Neural cell (in vitro differentiated cells): Measurements from ENCODE around the gene MARS1. TPM values are rescaled to one million over a fixed set of nuclear protein-coding genes. Genes with fewer than 3 reads are reported as not detected.

ENCODE experiments used
- H2AFZ ChIP-seq: fragments of 200-600, 300-800 bp; sonication (generic), shearing (Covaris generic); 2 replicates; pipeline ENCODE4 v1.6.0; 2014; ENCODE audit warnings: low read depth, mild to moderate bottlenecking, antibody characterized with exemption, low read length, moderate library complexity
- H3F3A ChIP-seq: fragments of 200-600 bp; shearing (Covaris generic); 2 replicates; pipeline ENCODE4 v1.6.1; 2016; ENCODE audit warnings: mild to moderate bottlenecking, moderate library complexity, mixed read lengths, antibody characterized with exemption, low read length; ENCODE audit not compliant: insufficient read depth, poor library complexity, severe bottlenecking
- H3K27ac ChIP-seq: fragments of 200-600, 300-800 bp; sonication (generic), shearing (Covaris generic); 2 replicates; pipeline ENCODE4 v1.5.1; 2014; ENCODE audit warnings: mild to moderate bottlenecking, low read length, moderate library complexity
- H3K27me3 ChIP-seq: fragments of 300-800, 200-600 bp; sonication (generic), shearing (Covaris generic); 2 replicates; pipeline ENCODE4 v1.6.0; 2014; ENCODE audit warnings: mild to moderate bottlenecking, low read depth, low read length, moderate library complexity; ENCODE audit not compliant: insufficient read depth
- H3K36me3 ChIP-seq: fragments of 300-800, 200-600 bp; sonication (generic), shearing (Covaris generic); 2 replicates; pipeline ENCODE4 v1.5.1; 2014; ENCODE audit warnings: mild to moderate bottlenecking, antibody characterized with exemption, low read length, moderate library complexity; ENCODE audit not compliant: insufficient read depth
- H3K4me2 ChIP-seq: fragments of 300-800, 200-600 bp; sonication (generic), shearing (Covaris generic); 2 replicates; pipeline ENCODE4 v1.6.0; 2014; ENCODE audit warnings: mild to moderate bottlenecking, low read length
- H3K4me3 ChIP-seq: fragments of 300-800, 200-600 bp; sonication (generic), shearing (Covaris generic); 2 replicates; pipeline ENCODE4 v1.5.1; 2014; ENCODE audit warnings: mild to moderate bottlenecking, low read length, moderate library complexity
- H3K79me2 ChIP-seq: fragments of 200-600 bp; shearing (Covaris generic); replicated peaks from 2 replicates; pipeline ENCODE4 v1.6.0; 2014; ENCODE audit warnings: mild to moderate bottlenecking, low read length, moderate library complexity; ENCODE audit not compliant: insufficient read depth
- H3K9ac ChIP-seq: fragments of 300-800, 200-600 bp; sonication (generic), shearing (Covaris generic); 2 replicates; pipeline ENCODE4 v1.6.1; 2016; ENCODE audit warnings: mild to moderate bottlenecking, low read length, mixed read lengths
- H3K9me2 ChIP-seq: fragments of 200-600 bp; shearing (Covaris generic); 2 replicates; pipeline ENCODE4 v1.6.1; 2016; ENCODE audit warnings: mild to moderate bottlenecking, low read length, mixed read lengths; ENCODE audit not compliant: insufficient read depth
- H3K9me3 ChIP-seq: fragments of 200-600, 300-800 bp; sonication (generic), shearing (Covaris generic); 2 replicates; pipeline ENCODE4 v1.6.1; 2016; ENCODE audit warnings: mild to moderate bottlenecking, mixed run types, low read length, moderate library complexity, mixed read lengths
- H4K20me1 ChIP-seq: fragments of 200-600 bp; shearing (Covaris generic); 2 replicates; pipeline ENCODE4 v1.6.1; 2016; ENCODE audit warnings: mild to moderate bottlenecking, mixed run types; ENCODE audit not compliant: insufficient read depth
- EP300 ChIP-seq: fragments of 450-650 bp; conservative IDR thresholded peaks from 2 replicates; pipeline ENCODE4 v1.6.1; 2014; ENCODE audit warnings: antibody characterized with exemption, mild to moderate bottlenecking, moderate library complexity; ENCODE audit not compliant: poor library complexity, severe bottlenecking
- EZH2 ChIP-seq: fragments of 200-600, 300-800 bp; shearing (Covaris generic), sonication (generic); IDR thresholded peaks from 2 replicates; pipeline ENCODE4 v1.6.1; 2014; ENCODE audit warnings: antibody characterized with exemption, low read length, borderline replicate concordance, mild to moderate bottlenecking; ENCODE audit not compliant: insufficient read depth, poor library complexity, severe bottlenecking
- MXI1 ChIP-seq: fragments of 450-650 bp; conservative IDR thresholded peaks from 2 replicates; pipeline ENCODE4 v1.6.1; 2014; ENCODE audit warnings: antibody characterized with exemption, mild to moderate bottlenecking; ENCODE audit not compliant: poor library complexity, severe bottlenecking
- POLR2AphosphoS5 ChIP-seq: IDR thresholded peaks from 2 replicates; pipeline ENCODE4 v1.6.1; 2012
- RAD21 ChIP-seq: fragments of 450-650 bp; conservative IDR thresholded peaks from 2 replicates; pipeline ENCODE4 v1.6.1; 2014; ENCODE audit warnings: antibody characterized with exemption, mild to moderate bottlenecking, moderate library complexity
- SMC3 ChIP-seq: fragments of 450-650 bp; conservative IDR thresholded peaks from 2 replicates; pipeline ENCODE4 v1.6.1; 2014; ENCODE audit warnings: antibody characterized with exemption, mild to moderate bottlenecking, moderate library complexity; ENCODE audit not compliant: poor library complexity
- TAF1 ChIP-seq: IDR thresholded peaks from 2 replicates; pipeline ENCODE4 v1.6.1; 2012; ENCODE audit warnings: low read depth
- polyA plus RNA-seq: library from polyadenylated mRNA; depleted of rRNA; stranded (reverse); fragments of >200 nt; gene quantifications from 2 replicates; pipeline ENCODE4 v1.2.3, GENCODE V29; 2014
- TF ChIP-seq, protein P1 (sequence below): IDR thresholded peaks from 2 replicates; pipeline ENCODE4 v1.6.1; 2012; ENCODE audit warnings: borderline replicate concordance
- TF ChIP-seq, protein P2 (sequence below): fragments of 450-650 bp; IDR thresholded peaks from 2 replicates; pipeline ENCODE4 v1.5.1; 2014; ENCODE audit warnings: antibody characterized with exemption, mild to moderate bottlenecking, moderate library complexity; ENCODE audit not compliant: poor library complexity, severe bottlenecking

MARS1 gene
- polyA plus RNA-seq, 1 donor from 2014 or later: 321 TPM

DNA sequence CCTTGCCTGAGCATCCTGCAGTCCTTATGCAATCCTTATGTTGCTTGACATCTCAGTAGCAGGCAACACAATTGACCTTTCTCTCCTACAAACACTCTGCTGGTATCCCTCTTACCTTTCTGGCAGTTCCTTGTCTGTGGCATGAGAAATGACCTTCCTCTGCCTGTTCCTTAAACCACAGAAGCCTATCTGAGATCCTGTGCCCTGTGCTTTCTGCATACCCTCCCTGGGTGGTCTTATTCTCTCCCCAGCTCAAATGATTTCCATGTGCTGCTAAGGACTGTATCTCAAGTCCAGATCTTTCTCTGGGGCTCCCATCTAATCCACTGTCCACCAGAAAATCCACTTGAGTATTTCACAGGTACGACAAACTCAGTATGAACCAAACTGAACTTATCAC is 6.2 kb upstream of the MARS1 start:
- Histone ChIP-seq H2AFZ (no peak overlapping the region), H3K36me3 (no peaks in the 10 kb centered on the region), H3K27ac (no peak overlapping the region), H3K79me2 (no peaks in the 10 kb centered on the region), H3K4me2 (no peak overlapping the region), H3K27me3 (peaks cover 45% of the 10 kb centered on the region), H3K9ac (no peak overlapping the region), H4K20me1 (no peaks in the 10 kb centered on the region), H3K9me2 (no peaks in the 10 kb centered on the region), H3K9me3 (no peaks in the 10 kb centered on the region), H3K4me3 (no peak overlapping the region), H3F3A (no peaks in the 10 kb centered on the region)
- TF ChIP-seq SMC3: no peak

DNA sequence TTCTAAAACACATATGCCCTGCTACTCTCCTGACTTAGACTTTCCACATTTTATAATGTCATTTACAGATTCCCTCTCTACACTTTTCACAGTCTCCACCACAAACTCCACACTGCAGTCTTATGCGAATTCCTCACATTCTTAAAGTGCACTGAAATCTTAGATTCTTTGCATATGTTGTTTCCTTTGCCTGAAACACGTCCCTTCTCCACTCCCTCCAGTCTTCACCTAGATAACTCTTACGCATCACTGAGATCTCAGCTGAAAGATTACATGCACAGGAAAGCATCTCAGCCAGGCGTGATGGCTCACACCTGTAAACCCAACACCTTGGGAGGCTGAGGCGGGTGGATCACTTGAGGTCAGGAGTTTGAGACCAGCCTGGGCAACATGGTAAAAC is 4.4 kb upstream of the MARS1 start:
- peaks cover 27% of the 10 kb centered on the region for H3K27me3 ChIP-seq
- H3F3A ChIP-seq: no peaks in the 10 kb centered on the region
- no peaks in the 10 kb centered on the region for H3K9me3 ChIP-seq
- H3K4me2 ChIP-seq: no peak overlapping the region
- H3K79me2 ChIP-seq: peaks cover 6% of the 10 kb centered on the region
- no peak overlapping the region for H2AFZ ChIP-seq
- H3K9ac ChIP-seq: no peak overlapping the region
- no peak overlapping the region for H3K27ac ChIP-seq
- no peaks in the 10 kb centered on the region for H3K36me3 ChIP-seq
- H4K20me1 ChIP-seq: no peaks in the 10 kb centered on the region
- no peaks in the 10 kb centered on the region for H3K9me2 ChIP-seq
- TF ChIP-seq POLR2AphosphoS5: no peak
- TF ChIP-seq, protein P1, sequence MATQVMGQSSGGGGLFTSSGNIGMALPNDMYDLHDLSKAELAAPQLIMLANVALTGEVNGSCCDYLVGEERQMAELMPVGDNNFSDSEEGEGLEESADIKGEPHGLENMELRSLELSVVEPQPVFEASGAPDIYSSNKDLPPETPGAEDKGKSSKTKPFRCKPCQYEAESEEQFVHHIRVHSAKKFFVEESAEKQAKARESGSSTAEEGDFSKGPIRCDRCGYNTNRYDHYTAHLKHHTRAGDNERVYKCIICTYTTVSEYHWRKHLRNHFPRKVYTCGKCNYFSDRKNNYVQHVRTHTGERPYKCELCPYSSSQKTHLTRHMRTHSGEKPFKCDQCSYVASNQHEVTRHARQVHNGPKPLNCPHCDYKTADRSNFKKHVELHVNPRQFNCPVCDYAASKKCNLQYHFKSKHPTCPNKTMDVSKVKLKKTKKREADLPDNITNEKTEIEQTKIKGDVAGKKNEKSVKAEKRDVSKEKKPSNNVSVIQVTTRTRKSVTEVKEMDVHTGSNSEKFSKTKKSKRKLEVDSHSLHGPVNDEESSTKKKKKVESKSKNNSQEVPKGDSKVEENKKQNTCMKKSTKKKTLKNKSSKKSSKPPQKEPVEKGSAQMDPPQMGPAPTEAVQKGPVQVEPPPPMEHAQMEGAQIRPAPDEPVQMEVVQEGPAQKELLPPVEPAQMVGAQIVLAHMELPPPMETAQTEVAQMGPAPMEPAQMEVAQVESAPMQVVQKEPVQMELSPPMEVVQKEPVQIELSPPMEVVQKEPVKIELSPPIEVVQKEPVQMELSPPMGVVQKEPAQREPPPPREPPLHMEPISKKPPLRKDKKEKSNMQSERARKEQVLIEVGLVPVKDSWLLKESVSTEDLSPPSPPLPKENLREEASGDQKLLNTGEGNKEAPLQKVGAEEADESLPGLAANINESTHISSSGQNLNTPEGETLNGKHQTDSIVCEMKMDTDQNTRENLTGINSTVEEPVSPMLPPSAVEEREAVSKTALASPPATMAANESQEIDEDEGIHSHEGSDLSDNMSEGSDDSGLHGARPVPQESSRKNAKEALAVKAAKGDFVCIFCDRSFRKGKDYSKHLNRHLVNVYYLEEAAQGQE: no peak
- TF ChIP-seq RAD21: no peak
- no peak for TF ChIP-seq SMC3
- no peak overlapping the region for H3K4me3 ChIP-seq

DNA sequence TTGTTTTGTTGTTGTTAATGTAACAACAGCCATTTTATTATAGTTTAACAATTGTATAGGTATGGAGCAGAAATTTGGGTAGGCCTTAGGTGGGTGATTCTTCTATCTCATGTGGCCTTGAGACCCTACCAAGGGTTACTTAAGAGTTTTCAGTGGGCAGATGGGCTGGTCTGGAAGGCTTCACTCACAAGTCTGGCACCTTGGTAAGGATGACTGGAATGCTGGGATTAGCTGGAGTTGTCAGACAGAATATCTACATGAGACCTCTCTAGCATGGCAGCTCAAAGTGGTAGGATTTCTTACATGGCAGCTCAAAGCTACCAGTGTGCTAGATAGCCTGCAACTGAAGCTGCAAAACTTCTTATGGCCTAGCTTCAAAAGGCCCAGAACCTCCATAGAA is 2.2 kb upstream of the MARS1 start:
- Histone ChIP-seq H3K79me2 (peaks cover 15% of the 10 kb centered on the region), H3K36me3 (no peaks in the 10 kb centered on the region), H3K27ac (no peak overlapping the region), H3K9me3 (no peaks in the 10 kb centered on the region), H3K9ac (no peak overlapping the region), H3K9me2 (no peaks in the 10 kb centered on the region), H3K4me2 (no peak overlapping the region), H3F3A (no peaks in the 10 kb centered on the region), H2AFZ (no peak overlapping the region), H3K27me3 (peaks cover 8% of the 10 kb centered on the region), H4K20me1 (no peaks in the 10 kb centered on the region), H3K4me3 (no peak overlapping the region)
- TF ChIP-seq TAF1 (no peak), EZH2 (no peak), MXI1 (no peak), RAD21 (no peak), EP300 (no peak), SMC3 (no peak), POLR2AphosphoS5 (no peak)
- TF ChIP-seq, protein P2, sequence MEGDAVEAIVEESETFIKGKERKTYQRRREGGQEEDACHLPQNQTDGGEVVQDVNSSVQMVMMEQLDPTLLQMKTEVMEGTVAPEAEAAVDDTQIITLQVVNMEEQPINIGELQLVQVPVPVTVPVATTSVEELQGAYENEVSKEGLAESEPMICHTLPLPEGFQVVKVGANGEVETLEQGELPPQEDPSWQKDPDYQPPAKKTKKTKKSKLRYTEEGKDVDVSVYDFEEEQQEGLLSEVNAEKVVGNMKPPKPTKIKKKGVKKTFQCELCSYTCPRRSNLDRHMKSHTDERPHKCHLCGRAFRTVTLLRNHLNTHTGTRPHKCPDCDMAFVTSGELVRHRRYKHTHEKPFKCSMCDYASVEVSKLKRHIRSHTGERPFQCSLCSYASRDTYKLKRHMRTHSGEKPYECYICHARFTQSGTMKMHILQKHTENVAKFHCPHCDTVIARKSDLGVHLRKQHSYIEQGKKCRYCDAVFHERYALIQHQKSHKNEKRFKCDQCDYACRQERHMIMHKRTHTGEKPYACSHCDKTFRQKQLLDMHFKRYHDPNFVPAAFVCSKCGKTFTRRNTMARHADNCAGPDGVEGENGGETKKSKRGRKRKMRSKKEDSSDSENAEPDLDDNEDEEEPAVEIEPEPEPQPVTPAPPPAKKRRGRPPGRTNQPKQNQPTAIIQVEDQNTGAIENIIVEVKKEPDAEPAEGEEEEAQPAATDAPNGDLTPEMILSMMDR: no peak
- TF ChIP-seq, protein P1: no peak
